Measurements from ENCODE around the gene IFNA5. TPM values are rescaled to one million over a fixed set of nuclear protein-coding genes. Genes with fewer than 3 reads are reported as not detected.

The IFNA5 gene
- total RNA-seq: not detected
- not detected for polyA plus RNA-seq
- long read RNA-seq, donor 1: 0 reads
- long read RNA-seq, donor 2: 0 reads
- long read RNA-seq, donor 3: 0 reads
- long read RNA-seq, donor 4: 0 reads

DNA sequence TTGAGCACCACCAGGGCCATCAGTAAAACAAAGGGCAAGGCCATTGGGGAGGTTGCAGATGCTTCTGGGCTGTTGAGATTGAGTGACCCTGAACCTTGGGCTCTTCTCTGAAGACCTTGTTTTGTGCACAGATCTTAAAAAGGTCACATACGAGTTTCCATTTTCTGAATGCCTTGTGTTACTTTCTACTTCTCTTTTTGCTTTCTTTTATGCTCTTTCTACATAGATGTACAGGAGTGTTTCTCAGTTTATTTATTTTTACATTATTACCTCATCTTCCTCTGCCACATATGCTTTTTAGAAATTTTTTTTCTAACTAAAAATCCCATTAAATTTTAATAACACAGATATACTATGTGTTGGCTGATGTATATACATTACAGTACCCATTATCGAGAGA lies at the start of gene IFNA5:
Gene IFNA5 (minus strand): TSS at position 101 of the 400 bp plus-strand sequence. CDS start 57 bp downstream, at position 44.
- H3K4me3 ChIP-seq (ENCODE audit: low read length): no peak within 1 kb of the TSS
- 79% methylated on average over 2 of the region's 2 CpGs for WGBS
- intact Hi-C loops (cut with DNase I): no loop called here
- ATAC-seq (no peak), DNase-seq (no peak)
- no peaks in the 10 kb centered on the region for H3K9me3 ChIP-seq (ENCODE audit: control insufficient read depth, low read length)
- no peaks in the 10 kb centered on the region for H3K27me3 ChIP-seq (ENCODE audit: control insufficient read depth, insufficient read depth)
- no peak within 1 kb of the TSS for H3K27ac ChIP-seq (ENCODE audit: low read length)
- no peaks in the 10 kb centered on the region for H3K4me1 ChIP-seq (ENCODE audit: control insufficient read depth, insufficient read depth, low read length)

DNA sequence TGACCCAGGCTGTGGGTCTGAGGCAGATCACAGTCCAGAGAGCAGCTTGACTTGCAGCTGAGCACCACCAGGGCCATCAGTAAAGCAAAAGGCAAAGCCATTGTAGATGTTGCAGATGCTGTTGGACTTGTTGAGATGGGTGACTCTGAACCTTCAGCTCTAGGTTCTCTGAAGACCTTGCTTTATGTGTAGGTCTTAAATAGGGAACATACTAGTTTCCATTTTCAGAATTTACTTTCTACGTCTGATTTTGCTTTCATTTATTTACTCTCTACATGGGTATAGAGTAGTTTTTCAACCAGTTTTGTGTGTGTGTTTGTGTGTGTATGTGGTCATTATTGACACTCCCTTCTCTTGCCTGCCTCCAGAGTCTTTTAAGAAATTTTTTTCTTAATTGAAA lies 45.7 kb upstream of the IFNA5 start, which contains the start of gene IFNA6:
Gene IFNA6 (minus strand): TSS at position 101 of the 400 bp plus-strand sequence. CDS start 0 bp downstream, at position 101.
- no peak within 1 kb of the TSS for H3K27ac ChIP-seq (ENCODE audit: low read length)
- H3K27me3 ChIP-seq (ENCODE audit: control insufficient read depth, insufficient read depth): no peaks in the 10 kb centered on the region
- ATAC-seq (no peak), DNase-seq (no peak)
- 88% methylated on average over 1 of the region's 1 CpG for WGBS
- no peak within 1 kb of the TSS for H3K4me3 ChIP-seq (ENCODE audit: low read length)
- H3K9me3 ChIP-seq (ENCODE audit: control insufficient read depth, low read length): no peaks in the 10 kb centered on the region
- intact Hi-C loops (cut with DNase I): no loop called here
- no peaks in the 10 kb centered on the region for H3K4me1 ChIP-seq (ENCODE audit: control insufficient read depth, insufficient read depth, low read length)

DNA sequence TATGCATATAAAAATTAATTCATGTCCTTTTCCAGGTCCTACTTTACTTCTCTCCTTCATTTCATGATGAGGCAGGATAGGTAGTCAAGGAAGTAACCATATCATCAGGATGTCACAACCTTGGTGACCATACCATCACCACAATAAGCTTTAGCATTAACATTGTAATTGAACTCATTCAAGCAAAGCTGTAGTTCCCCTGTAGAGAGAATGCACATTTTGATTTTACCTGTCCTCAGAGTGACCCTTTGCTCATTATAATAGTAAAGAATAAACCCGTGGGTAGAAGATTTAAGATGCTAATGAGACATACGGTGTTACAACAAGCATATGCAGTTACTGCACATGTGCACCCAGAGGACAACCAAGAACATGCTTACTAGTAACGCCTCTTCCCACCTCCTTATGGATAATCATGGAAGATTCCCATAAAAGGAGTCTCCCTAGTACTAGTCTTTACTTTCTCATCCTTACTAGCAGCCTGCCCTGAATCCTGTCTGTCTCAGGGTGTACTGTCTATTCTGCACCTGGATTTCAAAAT lies 43.4 kb upstream of the IFNA5 start:
- WGBS: 70% methylated on average over 3 of the region's 3 CpGs
- H3K4me1 ChIP-seq (ENCODE audit: control insufficient read depth, insufficient read depth, low read length): no peaks in the 10 kb centered on the region
- no peak overlapping the region for H3K4me3 ChIP-seq (ENCODE audit: low read length)
- no peak overlapping the region for H3K27ac ChIP-seq (ENCODE audit: low read length)
- no peak for ATAC-seq
- intact Hi-C loops (cut with DNase I): no loop called here
- H3K9me3 ChIP-seq (ENCODE audit: control insufficient read depth, low read length): no peaks in the 10 kb centered on the region
- no peaks in the 10 kb centered on the region for H3K27me3 ChIP-seq (ENCODE audit: control insufficient read depth, insufficient read depth)
- no peak for DNase-seq

- no peak for ATAC-seq
- WGBS: 86% methylated on average over 4 of the region's 4 CpGs
- H3K27me3 ChIP-seq (ENCODE audit: control insufficient read depth, insufficient read depth): no peaks in the 10 kb centered on the region
- no peak overlapping the region for H3K27ac ChIP-seq (ENCODE audit: low read length)
- H3K4me3 ChIP-seq (ENCODE audit: low read length): no peak overlapping the region
- intact Hi-C loops (cut with DNase I): no loop called here
- DNase-seq: no peak
- no peaks in the 10 kb centered on the region for H3K4me1 ChIP-seq (ENCODE audit: control insufficient read depth, insufficient read depth, low read length)
- no peaks in the 10 kb centered on the region for H3K9me3 ChIP-seq (ENCODE audit: control insufficient read depth, low read length)
These were observed 35.6 kb upstream of the IFNA5 start for GRCh38 chr9:21340735-21341134.

DNA sequence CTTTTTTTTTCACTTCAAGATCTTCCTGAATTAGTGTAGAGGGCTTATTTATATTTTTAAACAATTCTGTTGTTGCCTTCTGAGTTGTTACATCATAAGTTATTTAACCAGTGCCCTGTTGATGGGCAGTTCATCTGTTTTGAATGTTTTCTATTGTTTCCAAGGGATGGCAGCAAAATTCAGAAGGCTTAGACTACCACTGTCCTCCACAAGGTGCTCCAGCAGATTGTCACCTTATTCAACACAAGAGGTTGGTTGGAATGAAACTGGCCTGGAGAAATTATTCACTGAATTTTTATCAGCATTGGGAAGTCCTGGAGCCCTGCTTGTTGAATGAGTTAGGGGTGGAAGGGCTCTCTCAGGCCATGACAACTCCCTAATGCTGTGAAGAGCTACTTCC lies 31.3 kb upstream of the IFNA5 start:
- Histone ChIP-seq H3K9me3 (ENCODE audit: control insufficient read depth, low read length) (no peaks in the 10 kb centered on the region), H3K27ac (ENCODE audit: low read length) (no peak overlapping the region), H3K4me3 (ENCODE audit: low read length) (no peak overlapping the region), H3K27me3 (ENCODE audit: control insufficient read depth, insufficient read depth) (no peaks in the 10 kb centered on the region), H3K4me1 (ENCODE audit: control insufficient read depth, insufficient read depth, low read length) (peaks cover 12% of the 10 kb centered on the region)
- ATAC-seq: no peak
- intact Hi-C loops (cut with DNase I): loop anchor here in 1 of 4 donors (10.0 kb wide), 1 partner anchor 468 kb away; the partner anchor contains the start of gene MTAP
- DNase-seq: no peak

DNA sequence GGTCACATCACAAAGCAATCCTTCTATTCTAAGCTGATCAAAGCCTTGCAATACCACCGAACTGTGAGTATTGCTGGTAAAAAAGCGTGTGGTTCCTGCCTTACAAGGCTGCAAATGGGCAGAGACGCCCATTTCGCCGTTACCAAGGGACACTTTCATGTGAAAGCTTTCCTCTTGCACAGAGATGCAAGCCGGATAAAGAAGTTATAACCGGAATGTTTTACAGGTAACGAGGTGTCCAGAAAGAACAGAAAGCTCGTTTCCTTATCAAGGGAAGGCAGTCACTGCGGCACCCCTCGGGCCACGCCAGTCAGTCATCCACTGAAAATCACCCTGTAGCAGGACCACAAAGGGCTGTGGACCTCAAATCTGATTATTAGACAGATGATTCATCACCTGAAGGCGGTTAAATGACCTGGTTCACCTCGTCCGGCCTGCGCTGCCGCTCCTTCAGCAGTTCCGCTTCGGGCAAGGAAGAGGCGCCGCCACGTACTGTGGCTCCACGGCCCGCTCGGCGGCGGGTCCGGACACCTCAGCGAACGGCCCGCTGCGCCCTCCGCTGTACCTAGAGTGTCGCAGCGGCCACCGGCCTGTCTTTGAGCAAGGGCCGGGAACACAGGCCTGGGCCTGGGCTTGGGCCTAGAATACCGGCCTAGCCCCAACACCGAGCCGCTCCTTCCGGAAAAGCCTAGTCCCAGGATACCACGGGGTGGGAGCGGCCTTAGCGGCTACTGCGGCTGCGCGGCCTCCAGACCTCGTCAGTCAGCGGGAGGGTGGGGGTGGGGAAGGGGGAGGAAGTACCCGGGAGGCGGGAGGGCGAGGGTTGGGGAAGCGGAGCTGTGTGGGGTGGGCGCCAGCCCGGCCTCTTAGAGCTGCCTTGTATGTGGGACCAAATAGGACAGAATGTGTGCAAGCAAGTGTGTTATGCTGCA lies 29.9 kb upstream of the IFNA5 start, which contains the start of gene KLHL9:
Gene KLHL9 (minus strand): TSS at position 704 of the 932 bp plus-strand sequence. CDS start 545 bp downstream, at position 159.
- intact Hi-C loops (cut with DNase I): loop anchor here in 1 of 4 donors (10.0 kb wide), 1 partner anchor 470 kb away; the partner anchor contains the start of gene MTAP
- ATAC-seq (peak; percentile 100), DNase-seq (peak; percentile 96 to 98 (median 97))
- under 1% methylated on average over 55 of the region's 55 CpGs for WGBS
- H3K27me3 ChIP-seq (ENCODE audit: control insufficient read depth, insufficient read depth): no peaks in the 10 kb centered on the region
- peak within 1 kb of the TSS; percentile 72 for H3K27ac ChIP-seq (ENCODE audit: low read length)
- H3K4me3 ChIP-seq (ENCODE audit: low read length): peak within 1 kb of the TSS; percentile 83
- H3K9me3 ChIP-seq (ENCODE audit: control insufficient read depth, low read length): no peaks in the 10 kb centered on the region
- H3K4me1 ChIP-seq (ENCODE audit: control insufficient read depth, insufficient read depth, low read length): peaks cover 12% of the 10 kb centered on the region

DNA sequence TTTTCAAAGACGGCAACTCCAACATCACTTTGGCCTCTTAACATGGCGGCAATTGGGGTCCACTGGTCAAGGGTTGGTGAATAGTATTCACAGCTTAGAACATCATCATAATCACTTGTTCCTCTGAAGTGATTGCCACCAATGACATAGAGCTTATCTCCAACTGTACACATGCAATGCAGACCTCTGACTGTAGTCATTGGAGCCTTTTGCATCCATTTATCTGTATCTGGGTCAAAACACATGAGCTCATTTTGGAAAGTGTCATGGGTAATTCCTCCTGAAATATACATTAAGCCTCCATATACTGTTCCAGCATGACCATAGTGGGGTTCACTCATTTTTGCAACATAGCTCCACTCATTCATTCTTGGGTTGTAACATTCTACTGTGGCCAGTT lies 28.1 kb upstream of the IFNA5 start:
- intact Hi-C loops (cut with DNase I): loop anchor here in 1 of 4 donors (10.0 kb wide), 1 partner anchor 472 kb away; the partner anchor contains the start of gene MTAP
- WGBS: 95% methylated on average over 2 of the region's 2 CpGs
- Histone ChIP-seq H3K9me3 (ENCODE audit: control insufficient read depth, low read length) (no peaks in the 10 kb centered on the region), H3K27me3 (ENCODE audit: control insufficient read depth, insufficient read depth) (no peaks in the 10 kb centered on the region), H3K4me1 (ENCODE audit: control insufficient read depth, insufficient read depth, low read length) (peaks cover 12% of the 10 kb centered on the region), H3K27ac (ENCODE audit: low read length) (no peak overlapping the region), H3K4me3 (ENCODE audit: low read length) (peak overlapping the region; percentile 35)
- DNase-seq (no peak), ATAC-seq (no peak)

- ATAC-seq (no peak), DNase-seq (no peak)
- intact Hi-C loops (cut with DNase I): loop anchor here in 1 of 4 donors (10.0 kb wide), 1 partner anchor 473 kb away; the partner anchor contains the start of gene MTAP
- Histone ChIP-seq H3K9me3 (ENCODE audit: control insufficient read depth, low read length) (no peaks in the 10 kb centered on the region), H3K4me3 (ENCODE audit: low read length) (peak overlapping the region; percentile 27), H3K27me3 (ENCODE audit: control insufficient read depth, insufficient read depth) (no peaks in the 10 kb centered on the region), H3K4me1 (ENCODE audit: control insufficient read depth, insufficient read depth, low read length) (peaks cover 12% of the 10 kb centered on the region), H3K27ac (ENCODE audit: low read length) (no peak overlapping the region)
- 31% methylated on average over 5 of the region's 5 CpGs for WGBS
These were observed 26.7 kb upstream of the IFNA5 start for GRCh38 chr9:21331676-21332402.

GRCh38 chr9:21326526-21327139 lies 21.5 kb upstream of the IFNA5 start:
- ATAC-seq (peak; percentile 71 to 72), DNase-seq (no peak)
- Histone ChIP-seq H3K27me3 (ENCODE audit: control insufficient read depth, insufficient read depth) (no peaks in the 10 kb centered on the region), H3K4me1 (ENCODE audit: control insufficient read depth, insufficient read depth, low read length) (peaks cover 2% of the 10 kb centered on the region), H3K4me3 (ENCODE audit: low read length) (no peak overlapping the region), H3K27ac (ENCODE audit: low read length) (no peak overlapping the region), H3K9me3 (ENCODE audit: control insufficient read depth, low read length) (no peaks in the 10 kb centered on the region)
- intact Hi-C loops (cut with DNase I): loop anchor here in 2 of 4 donors (10.0 kb wide), 2 partner anchors 68 to 458 kb away; no protein-coding TSS in a partner anchor
- 34% methylated on average over 2 of the region's 2 CpGs for WGBS

DNA sequence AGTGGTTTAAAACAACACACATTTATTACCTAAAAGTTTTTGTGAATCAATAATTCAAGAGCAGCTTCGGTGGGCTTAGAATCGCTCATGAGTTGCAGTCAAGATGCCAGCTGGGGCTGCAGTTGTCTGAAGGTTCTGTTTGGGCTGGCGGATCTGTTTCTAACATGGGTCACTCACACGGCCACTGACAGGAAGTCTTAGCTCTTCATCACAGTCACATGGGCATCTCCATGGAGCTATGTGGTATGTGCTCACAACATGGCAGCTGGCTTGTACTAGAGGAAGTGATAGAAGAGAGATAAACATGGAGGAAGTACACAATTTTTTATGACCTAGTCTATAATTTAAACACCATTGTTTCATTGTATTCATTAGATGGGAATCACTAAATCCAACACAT lies 18.9 kb upstream of the IFNA5 start:
- ATAC-seq (peak in 1 of 2 donors; percentile 60), DNase-seq (no peak)
- no peak overlapping the region for H3K4me3 ChIP-seq (ENCODE audit: low read length)
- intact Hi-C loops (cut with DNase I): loop anchor here in 3 of 4 donors (5.0 to 10.0 kb wide), 4 partner anchors 71 to 463 kb away; no protein-coding TSS in a partner anchor
- H3K4me1 ChIP-seq (ENCODE audit: control insufficient read depth, insufficient read depth, low read length): peaks cover 2% of the 10 kb centered on the region
- H3K27me3 ChIP-seq (ENCODE audit: control insufficient read depth, insufficient read depth): no peaks in the 10 kb centered on the region
- H3K9me3 ChIP-seq (ENCODE audit: control insufficient read depth, low read length): no peaks in the 10 kb centered on the region
- no peak overlapping the region for H3K27ac ChIP-seq (ENCODE audit: low read length)
- 71% methylated on average over 4 of the region's 4 CpGs for WGBS

Data from right cardiac atrium (tissue), 5 donors.